ENCODE results near the gene DESI1.

DESI1 gene

GRCh38 chr22:41557401-41558240, 63.2 kb downstream of the DESI1 start:
- DNase-seq (ENCODE audit: low spot score) = no peak

- DNase-seq (ENCODE audit: low spot score) = no peak
These were observed 64.3 kb downstream of the DESI1 start for GRCh38 chr22:41556561-41556960.

- DNase-seq (ENCODE audit: low spot score) = no peak
These were observed 65.4 kb downstream of the DESI1 start for GRCh38 chr22:41555325-41555982.

GRCh38 chr22:41551877-41552582, 68.8 kb downstream of the DESI1 start:
- DNase-seq (ENCODE audit: low spot score) = no peak

- DNase-seq (ENCODE audit: low spot score) = no peak
These were observed 69.8 kb downstream of the DESI1 start for GRCh38 chr22:41550952-41551491.

- no peak for DNase-seq (ENCODE audit: low spot score)
These were observed 72.0 kb downstream of the DESI1 start for GRCh38 chr22:41548830-41549211.
